Esophagus muscularis mucosa (tissue), 3 donors: ENCODE data around the gene C21orf58.

Source experiments
- EP300 ChIP-seq: sonication (generic); formaldehyde crosslinking; IDR thresholded peaks from one replicate; pipeline ENCODE4 v1.6.1; 2017; ENCODE audit warnings: antibody characterized with exemption
- TF ChIP-seq, protein P1 (sequence below), 3 experiments: fragments of 200-600 bp in 2 of 3; fragments of 450-650 bp in 1 of 3; sonication (generic) in 2 of 3; IDR thresholded peaks; one replicate each; pipeline ENCODE4 v1.5.1; 2017 to 2019; ENCODE audit warnings: antibody characterized with exemption in 3 of 3, mild to moderate bottlenecking in 2 of 3, moderate library complexity in 1 of 3

DNA sequence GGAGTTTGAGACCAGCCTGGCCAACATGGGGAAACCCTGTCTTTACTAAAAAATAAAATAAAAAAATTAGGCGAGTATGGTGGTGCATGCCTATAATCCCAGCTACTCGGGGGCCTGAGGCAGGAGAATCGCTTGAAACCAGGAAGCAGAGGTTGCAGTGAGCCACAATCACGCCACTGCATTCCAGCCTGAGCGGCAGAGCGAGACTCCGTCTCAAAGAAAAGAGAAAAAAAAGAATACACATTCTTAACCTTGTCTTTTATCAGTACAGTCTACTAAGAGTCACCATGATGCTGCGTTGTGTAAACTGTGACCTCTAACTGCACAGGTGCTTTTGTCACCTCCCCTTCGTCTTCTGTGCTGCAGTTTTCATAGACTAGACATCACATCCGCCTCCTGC is 37.5 kb upstream of the C21orf58 start:
- TF ChIP-seq, protein P1, sequence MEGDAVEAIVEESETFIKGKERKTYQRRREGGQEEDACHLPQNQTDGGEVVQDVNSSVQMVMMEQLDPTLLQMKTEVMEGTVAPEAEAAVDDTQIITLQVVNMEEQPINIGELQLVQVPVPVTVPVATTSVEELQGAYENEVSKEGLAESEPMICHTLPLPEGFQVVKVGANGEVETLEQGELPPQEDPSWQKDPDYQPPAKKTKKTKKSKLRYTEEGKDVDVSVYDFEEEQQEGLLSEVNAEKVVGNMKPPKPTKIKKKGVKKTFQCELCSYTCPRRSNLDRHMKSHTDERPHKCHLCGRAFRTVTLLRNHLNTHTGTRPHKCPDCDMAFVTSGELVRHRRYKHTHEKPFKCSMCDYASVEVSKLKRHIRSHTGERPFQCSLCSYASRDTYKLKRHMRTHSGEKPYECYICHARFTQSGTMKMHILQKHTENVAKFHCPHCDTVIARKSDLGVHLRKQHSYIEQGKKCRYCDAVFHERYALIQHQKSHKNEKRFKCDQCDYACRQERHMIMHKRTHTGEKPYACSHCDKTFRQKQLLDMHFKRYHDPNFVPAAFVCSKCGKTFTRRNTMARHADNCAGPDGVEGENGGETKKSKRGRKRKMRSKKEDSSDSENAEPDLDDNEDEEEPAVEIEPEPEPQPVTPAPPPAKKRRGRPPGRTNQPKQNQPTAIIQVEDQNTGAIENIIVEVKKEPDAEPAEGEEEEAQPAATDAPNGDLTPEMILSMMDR (IDR thresholded peaks at IDR 0.05) = no peak
- no peak for TF ChIP-seq EP300
